Fibroblast of villous mesenchyme (primary cell): ENCODE results near the gene TMEM245. TPM values are rescaled to one million over a fixed set of nuclear protein-coding genes. Genes with fewer than 3 reads are reported as not detected.

ENCODE experiments used
- DNase-seq: peaks from one replicate; pipeline ENCODE4 v3.0.0-alpha.2; 2010; ENCODE audit warnings: low read depth
- H3K4me3 ChIP-seq: 2 replicates; pipeline ENCODE4 v1.5.1; 2011; ENCODE audit warnings: low read depth, mild to moderate bottlenecking, low read length
- total RNA-seq: library from RNA; depleted of rRNA; stranded (reverse); fragments of >200 nt; gene quantifications from 2 replicates; pipeline ENCODE4 v1.2.3, GENCODE V29; 2012
- TF ChIP-seq, protein P1 (sequence below): IDR thresholded peaks from 2 replicates; pipeline ENCODE4 v1.5.1; 2012; ENCODE audit warnings: low read depth, mild to moderate bottlenecking, low read length; ENCODE audit not compliant: insufficient read depth

Gene TMEM245
- total RNA-seq, 1 donor, result 86.8 TPM

DNA sequence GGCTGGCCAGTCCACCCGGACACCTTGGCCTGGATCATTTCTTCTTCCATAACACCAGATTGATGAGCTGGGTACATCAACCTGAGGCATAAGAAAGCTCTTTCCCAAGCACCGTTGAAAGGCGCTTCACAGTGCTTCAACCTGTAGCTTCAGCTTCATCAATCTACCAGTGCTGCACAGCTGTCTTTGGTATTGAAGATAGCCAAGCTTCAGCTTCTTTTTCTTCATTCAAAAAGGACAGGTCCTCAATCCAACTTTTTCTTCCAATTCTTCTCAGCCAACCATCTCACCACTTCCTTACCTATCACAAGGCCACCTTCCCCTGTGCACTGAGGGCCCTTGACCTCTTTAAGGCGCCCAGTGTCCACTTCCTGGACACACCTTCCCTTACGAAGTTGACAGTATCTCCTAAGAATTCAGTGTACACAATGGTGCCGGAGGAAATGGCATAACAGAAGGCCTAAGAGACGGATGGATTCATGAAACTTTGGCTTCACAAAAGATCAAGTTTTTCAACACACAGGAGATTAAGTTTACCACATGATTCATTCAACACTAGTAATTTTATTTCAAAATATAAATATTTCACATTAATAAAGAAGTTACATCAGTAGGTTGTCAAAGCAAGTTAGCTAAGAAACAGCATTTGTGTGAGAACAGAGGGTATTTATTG lies 105.0 kb downstream of the TMEM245 start:
- TF ChIP-seq, protein P1, sequence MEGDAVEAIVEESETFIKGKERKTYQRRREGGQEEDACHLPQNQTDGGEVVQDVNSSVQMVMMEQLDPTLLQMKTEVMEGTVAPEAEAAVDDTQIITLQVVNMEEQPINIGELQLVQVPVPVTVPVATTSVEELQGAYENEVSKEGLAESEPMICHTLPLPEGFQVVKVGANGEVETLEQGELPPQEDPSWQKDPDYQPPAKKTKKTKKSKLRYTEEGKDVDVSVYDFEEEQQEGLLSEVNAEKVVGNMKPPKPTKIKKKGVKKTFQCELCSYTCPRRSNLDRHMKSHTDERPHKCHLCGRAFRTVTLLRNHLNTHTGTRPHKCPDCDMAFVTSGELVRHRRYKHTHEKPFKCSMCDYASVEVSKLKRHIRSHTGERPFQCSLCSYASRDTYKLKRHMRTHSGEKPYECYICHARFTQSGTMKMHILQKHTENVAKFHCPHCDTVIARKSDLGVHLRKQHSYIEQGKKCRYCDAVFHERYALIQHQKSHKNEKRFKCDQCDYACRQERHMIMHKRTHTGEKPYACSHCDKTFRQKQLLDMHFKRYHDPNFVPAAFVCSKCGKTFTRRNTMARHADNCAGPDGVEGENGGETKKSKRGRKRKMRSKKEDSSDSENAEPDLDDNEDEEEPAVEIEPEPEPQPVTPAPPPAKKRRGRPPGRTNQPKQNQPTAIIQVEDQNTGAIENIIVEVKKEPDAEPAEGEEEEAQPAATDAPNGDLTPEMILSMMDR, result no peak
- no peak overlapping the region for H3K4me3 ChIP-seq

GRCh38 chr9:109013679-109014607 lies 105.8 kb downstream of the TMEM245 start:
- TF ChIP-seq, protein P1, result no peak
- DNase-seq, result peak; percentile 70
- peak overlapping the region; percentile 59 for H3K4me3 ChIP-seq

More for the DNA sequence above, 105.0 kb downstream of the TMEM245 start:
- DNase-seq, result no peak

DNA sequence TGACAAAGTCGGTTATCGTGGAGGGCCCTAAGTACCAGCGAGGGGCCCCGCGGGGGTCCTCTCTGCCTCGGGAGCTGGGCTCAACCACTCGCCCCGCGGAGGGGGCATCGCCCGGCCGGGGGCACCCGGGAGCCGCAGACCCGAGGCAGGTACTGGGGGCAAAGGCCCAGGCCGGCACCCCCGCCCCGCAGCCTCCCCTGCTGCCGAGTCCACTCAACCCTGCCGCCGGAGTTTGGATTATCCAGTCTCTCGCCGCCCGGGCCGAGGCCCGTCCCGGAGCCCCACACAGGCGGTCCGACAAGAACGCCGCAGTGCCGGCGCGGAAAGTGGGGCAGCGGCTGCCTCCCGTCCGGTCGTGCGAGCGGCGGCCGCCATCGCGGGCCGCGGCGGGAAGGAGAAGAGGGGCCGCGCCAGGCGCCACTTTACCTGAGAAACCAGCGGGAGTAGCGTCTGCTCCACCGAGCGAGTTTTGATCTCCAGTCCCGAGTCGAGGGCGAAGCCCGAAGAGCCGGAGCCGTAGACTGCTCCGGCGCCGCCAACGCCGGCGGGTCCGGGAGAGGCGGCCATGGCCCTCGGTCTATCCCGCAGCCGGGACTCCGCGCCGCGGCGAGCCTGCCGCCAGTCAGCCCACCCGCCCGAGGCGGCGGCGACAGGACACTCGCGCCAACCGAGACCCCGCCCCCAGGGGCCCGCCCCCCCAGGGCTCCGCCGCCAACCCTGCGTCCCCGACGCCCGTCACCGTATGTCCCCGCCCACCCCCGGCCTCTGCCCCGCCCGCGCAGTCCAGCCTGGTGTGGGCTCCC lies 106.7 kb downstream of the TMEM245 start, which contains the start of gene CTNNAL1:
Gene CTNNAL1, minus strand, starts transcription at position 624 of the 803 bp plus-strand sequence. Its CDS starts 57 bp downstream, at position 567.
- DNase-seq, result peak; percentile 88
- TF ChIP-seq, protein P1, result no peak
- peak within 1 kb of the TSS; percentile 70 for H3K4me3 ChIP-seq

DNA sequence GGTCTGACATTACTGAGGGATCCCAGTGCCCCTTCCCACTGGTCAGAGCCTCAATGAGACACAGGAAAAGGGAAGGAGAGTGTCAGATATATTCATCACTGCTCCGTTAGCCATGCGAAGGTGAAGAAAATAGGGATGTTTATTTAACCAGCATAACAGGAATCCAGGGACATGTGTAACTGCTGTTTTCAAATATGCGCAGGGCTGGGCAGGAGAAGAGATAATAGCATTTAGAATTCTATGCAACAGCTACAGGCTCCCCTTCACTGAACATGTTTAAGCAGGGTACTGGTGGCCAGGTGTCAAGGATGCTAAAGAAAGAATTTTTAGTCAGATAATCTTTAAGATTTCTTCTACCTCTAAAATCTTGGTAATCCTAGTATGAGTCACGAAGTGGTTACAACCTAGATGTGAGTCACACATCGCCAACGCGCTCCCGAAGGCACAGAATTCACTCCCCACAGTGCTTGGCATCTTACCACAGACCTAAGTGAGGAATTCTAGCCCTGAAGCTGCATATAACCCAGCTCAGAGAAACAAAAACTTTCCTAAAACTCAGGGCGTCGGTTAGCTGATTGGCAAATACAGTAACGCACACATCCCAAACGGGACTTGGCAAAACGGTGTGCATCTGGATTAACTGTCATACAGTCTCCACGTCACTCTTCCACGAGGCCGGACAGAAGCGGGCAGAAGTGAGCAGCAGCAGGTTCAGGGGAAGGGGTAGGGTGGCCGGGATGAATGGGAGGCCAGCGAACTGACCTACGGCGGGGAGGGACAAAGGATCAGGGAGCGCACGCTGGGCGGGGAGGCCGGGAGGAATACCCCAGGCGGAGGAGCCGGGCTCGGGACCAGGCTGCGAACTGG lies 107.5 kb downstream of the TMEM245 start:
- H3K4me3 ChIP-seq, result peak overlapping the region; percentile 70
- TF ChIP-seq, protein P1, result no peak
- DNase-seq, result peak; percentile 93

DNA sequence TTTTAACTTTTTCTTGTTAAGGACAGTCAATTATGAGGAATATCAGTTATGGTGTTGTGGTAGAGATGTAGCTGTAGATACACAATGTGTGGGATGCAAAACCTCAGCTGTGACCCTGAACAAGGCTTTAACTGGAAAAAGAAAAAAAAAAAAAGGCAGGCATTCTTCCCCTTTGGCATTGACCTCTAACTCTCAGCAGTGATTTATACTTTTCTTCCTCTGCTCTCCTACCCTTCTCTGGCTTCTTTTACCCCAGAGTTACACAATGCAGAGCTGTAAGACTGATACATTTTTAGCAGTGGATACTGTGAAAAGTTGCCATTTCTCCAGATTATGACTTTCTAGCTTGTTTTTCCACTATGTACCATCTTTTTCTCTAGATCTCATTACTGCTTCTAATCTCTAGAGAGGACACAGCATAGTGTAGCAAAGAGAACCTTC lies 108.5 kb downstream of the TMEM245 start:
- peak overlapping the region; percentile 70 for H3K4me3 ChIP-seq
- DNase-seq, result peak; percentile 69
- TF ChIP-seq, protein P1, result no peak

DNA sequence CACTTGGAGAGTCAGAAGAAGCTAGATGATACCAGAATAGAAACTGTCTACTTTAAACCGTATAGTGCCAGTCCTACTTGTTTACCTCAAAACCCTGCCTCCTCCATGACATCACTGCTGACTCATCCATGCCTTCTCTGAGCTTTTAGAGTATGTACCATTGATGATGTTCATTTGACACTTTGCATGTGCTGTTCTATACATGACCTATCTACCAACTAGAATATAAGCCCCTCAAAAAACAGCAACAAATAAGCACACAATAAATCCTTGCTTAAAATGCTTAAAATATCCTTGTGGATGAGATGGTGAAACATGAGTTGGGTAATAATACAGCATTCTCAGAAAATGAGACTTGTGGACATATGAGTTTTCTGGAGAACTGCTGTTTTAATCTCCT lies 109.0 kb downstream of the TMEM245 start:
- peak overlapping the region; percentile 70 for H3K4me3 ChIP-seq

More for the DNA sequence above, 109.0 kb downstream of the TMEM245 start:
- TF ChIP-seq, protein P1, result no peak
- DNase-seq, result peak; percentile 89
